H1 (cell line): ENCODE measurements around the gene UBE4B. TPM values are rescaled to one million over a fixed set of nuclear protein-coding genes. Genes with fewer than 3 reads are reported as not detected.
A peak's percentile ranks its signal among the peaks of the same experiment; 100 is the strongest.

ENCODE experiments used
- ASH2L ChIP-seq: fragments of 200-600, 300-600 bp; sonication (generic); IDR thresholded peaks from one replicate; pipeline ENCODE4 v1.7.1; 2017; ENCODE audit warnings: low read length
- CREB1 ChIP-seq: IDR thresholded peaks from 2 replicates; pipeline ENCODE4 v1.6.1; 2012; ENCODE audit warnings: inconsistent platforms
- HDAC2 ChIP-seq, 2 experiments: fragments of 300-600 bp in 1 of 2; sonication (generic) in 1 of 2; IDR thresholded peaks; 2 replicates each; pipeline ENCODE4 v1.6.1; 2011 to 2012; ENCODE audit warnings: low read depth in 2 of 2, low read length in 2 of 2, mild to moderate bottlenecking in 2 of 2, moderate library complexity in 2 of 2, borderline replicate concordance in 1 of 2, inconsistent platforms in 1 of 2
- KDM4A ChIP-seq: IDR thresholded peaks from one replicate; pipeline ENCODE4 v1.7.1; 2012; ENCODE audit warnings: low read depth, mild to moderate bottlenecking, moderate library complexity, low read length, inconsistent platforms; ENCODE audit not compliant: severe bottlenecking
- polyA plus RNA-seq, 7 experiments: library from polyadenylated mRNA; depleted of rRNA in 3 of 7; stranded (reverse) in 5 of 7; unstranded in 2 of 7; fragments of >200 nt in 5 of 7; fragments of 200-250 nt in 2 of 7; gene quantifications; 1 replicate in 5 of 7; 2 replicates in 1 of 7; 4 replicates in 1 of 7; pipeline versions ENCODE4 v1.2.1 to v1.2.3, GENCODE V29; 2011 to 2013; ENCODE audit warnings: missing spikeins in 2 of 7, mixed read lengths in 2 of 7
- total RNA-seq: library from RNA; stranded (reverse); fragmentation: NEBNext Ultra II Directional; extraction: Animal tissue kit (Norgen Biotek cat#: 25700); gene quantifications from 2 replicates; pipeline ENCODE4 v1.2.1, GENCODE V29; 2021
- TF ChIP-seq, protein P1 (sequence below): IDR thresholded peaks from 2 replicates; pipeline ENCODE4 v1.6.1; 2012; ENCODE audit warnings: inconsistent platforms

Gene UBE4B
- total and polyA plus RNA-seq, 2 of the 8 experiments (the other 6 are each of a cell fraction or from before 2014, with no cell fraction given) = 24.5 to 90.1 TPM

DNA sequence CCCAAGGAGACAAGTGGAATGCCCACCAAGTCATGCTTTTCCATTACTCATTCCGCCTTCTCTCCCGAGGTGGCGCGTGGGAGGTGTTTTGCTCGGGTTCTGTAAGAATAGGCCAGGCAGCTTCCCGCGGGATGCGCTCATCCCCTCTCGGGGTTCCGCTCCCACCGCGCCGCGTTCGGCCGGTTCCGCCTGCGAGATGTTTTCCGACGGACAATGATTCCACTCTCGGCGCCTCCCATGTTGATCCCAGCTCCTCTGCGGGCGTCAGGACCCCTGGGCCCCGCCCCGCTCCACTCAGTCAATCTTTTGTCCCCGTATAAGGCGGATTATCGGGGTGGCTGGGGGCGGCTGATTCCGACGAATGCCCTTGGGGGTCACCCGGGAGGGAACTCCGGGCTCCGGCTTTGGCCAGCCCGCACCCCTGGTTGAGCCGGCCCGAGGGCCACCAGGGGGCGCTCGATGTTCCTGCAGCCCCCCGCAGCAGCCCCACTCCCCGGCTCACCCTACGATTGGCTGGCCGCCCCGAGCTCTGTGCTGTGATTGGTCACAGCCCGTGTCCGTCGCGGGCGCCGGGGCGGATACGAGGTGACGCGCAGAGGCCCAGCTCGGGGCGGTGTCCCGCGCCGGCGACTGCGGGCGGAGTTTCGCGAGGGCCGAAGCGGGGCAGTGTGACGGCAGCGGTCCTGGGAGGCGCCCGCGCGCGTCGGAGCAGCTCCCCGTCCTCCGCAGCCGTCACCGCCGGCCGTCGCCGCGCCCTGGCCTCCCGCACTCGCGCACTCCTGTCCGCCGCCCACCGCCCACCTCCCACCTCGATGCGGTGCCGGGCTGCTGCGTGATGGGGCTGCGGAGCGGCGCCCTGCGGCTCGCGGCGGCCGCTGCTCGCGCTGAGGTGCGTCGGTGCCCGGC, 177.4 kb downstream of the UBE4B start, which contains the start of gene KIF1B (continued):
- TF ChIP-seq, protein P1, sequence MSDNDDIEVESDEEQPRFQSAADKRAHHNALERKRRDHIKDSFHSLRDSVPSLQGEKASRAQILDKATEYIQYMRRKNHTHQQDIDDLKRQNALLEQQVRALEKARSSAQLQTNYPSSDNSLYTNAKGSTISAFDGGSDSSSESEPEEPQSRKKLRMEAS = no peak
- peak; percentile 75 for TF ChIP-seq KDM4A
- peak in 1 of 2 experiments; percentile 36; a peak in 1 of 4 replicates for TF ChIP-seq HDAC2 (IDR thresholded peaks at IDR 0.05; ENCODE audit: borderline replicate concordance in 1 of 2, low read depth in 2 of 2, low read length in 2 of 2)
- peak; percentile 93 for TF ChIP-seq ASH2L
- peak; percentile 90 for TF ChIP-seq CREB1
